ENCODE measurements around the gene SPX. TPM values are rescaled to one million over a fixed set of nuclear protein-coding genes. Genes with fewer than 3 reads are reported as not detected.

SPX gene
- total and polyA plus RNA-seq, 2 of the 8 experiments (the other 6 are each of a cell fraction or from before 2014, with no cell fraction given), result 1.2 to 1.3 TPM

GRCh38 chr12:21523148-21523547 is 2.9 kb upstream of the SPX start:
- no peak overlapping the region for H3K9ac ChIP-seq (replicated peaks in 1 of 4; ENCODE audit: extremely low read depth in 1 of 4, low read depth in 3 of 4, low read length in 3 of 4)
- no peak overlapping the region for H3K4ac ChIP-seq (replicated peaks; ENCODE audit: insufficient read length, low read depth, low read length)
- no peak overlapping the region for H3K18ac ChIP-seq (ENCODE audit: extremely low read depth, low read length)
- no peak overlapping the region for H3K56ac ChIP-seq (replicated peaks; ENCODE audit: insufficient read length, low read depth, low read length)
- H3K79me2 ChIP-seq (ENCODE audit: control insufficient read depth in 1 of 2, insufficient read depth in 2 of 2, low read length in 2 of 2), result no peaks in the 10 kb centered on the region
- H3K4me3 ChIP-seq (ENCODE audit: extremely low read depth in 1 of 4, insufficient read depth in 2 of 4, low read depth in 3 of 4, low read length in 4 of 4), result no peak overlapping the region
- no peaks in the 10 kb centered on the region for H3K9me3 ChIP-seq (ENCODE audit: insufficient read depth in 2 of 2, low read depth in 1 of 2, low read length in 1 of 2)
- no peak overlapping the region for H2BK12ac ChIP-seq (ENCODE audit: low read depth, low read length)
- CTCF ChIA-PET (ENCODE audit: partially characterized antibody), result no interaction called here
- H4K20me1 ChIP-seq (replicated peaks in 1 of 2; ENCODE audit: control insufficient read depth in 1 of 2, insufficient read depth in 2 of 2, low read length in 2 of 2), result no peaks in the 10 kb centered on the region
- H2BK20ac ChIP-seq (ENCODE audit: low read length), result no peak overlapping the region
- no peak overlapping the region for H4K8ac ChIP-seq (ENCODE audit: extremely low read depth, insufficient read depth, low read length)
- POLR2A ChIA-PET (ENCODE audit: partially characterized antibody), result interaction anchor here (1.2 kb wide), 1 partner anchor 21 kb away, joined by 3 read pairs; the partner anchor contains the start of genes GOLT1B and RECQL
- no peak overlapping the region for H2AK5ac ChIP-seq (ENCODE audit: low read depth, low read length)
- H3K36me3 ChIP-seq (ENCODE audit: control insufficient read depth in 2 of 4, insufficient read depth in 4 of 4, low read length in 3 of 4), result no peaks in the 10 kb centered on the region
- no peak overlapping the region for H4K5ac ChIP-seq (ENCODE audit: insufficient read length, low read depth, low read length)
- TF ChIP-seq ATF3 (IDR thresholded peaks at IDR 0.05; ENCODE audit: insufficient read depth, low read depth, low read length), result no peak
- no peak overlapping the region for H2BK120ac ChIP-seq (replicated peaks; ENCODE audit: low read depth, low read length)
- H3K79me1 ChIP-seq (ENCODE audit: low read depth, low read length), result no peaks in the 10 kb centered on the region
- no peak overlapping the region for H4K91ac ChIP-seq (replicated peaks; ENCODE audit: insufficient read length, low read length)
- H3K27me3 ChIP-seq (replicated peaks in 1 of 4; ENCODE audit: control insufficient read depth in 3 of 4, extremely low read depth in 1 of 4, insufficient read depth in 3 of 4, low read length in 3 of 4), result peaks cover 0 to 16% (median 6%) of the 10 kb centered on the region in 4 experiments; a peak in 3 of 7 replicates
- H2BK5ac ChIP-seq (ENCODE audit: low read depth, low read length), result no peak overlapping the region
- H3K4me1 ChIP-seq (replicated peaks in 1 of 4; ENCODE audit: control insufficient read depth in 3 of 4, insufficient read depth in 4 of 4, low read length in 3 of 4), result peaks cover 0 to 4% (median 0%) of the 10 kb centered on the region in 4 experiments; a peak in 1 of 7 replicates
- no peak overlapping the region for H2AFZ ChIP-seq (ENCODE audit: low read length)
- H3K23me2 ChIP-seq (ENCODE audit: low read depth, low read length), result peaks cover 6% of the 10 kb centered on the region; the same call in 1 of the 2 replicates
- H3K14ac ChIP-seq (ENCODE audit: insufficient read length), result no peak overlapping the region
- DNase-seq (ENCODE audit: low read depth in 1 of 2, low spot score in 2 of 2) (no peak), FAIRE-seq (no peak)
- no peak overlapping the region for H3K27ac ChIP-seq (ENCODE audit: low read depth, low read length)
- H3K4me2 ChIP-seq (ENCODE audit: insufficient read depth in 1 of 2, low read depth in 2 of 2, low read length in 2 of 2), result no peak overlapping the region
- no peak overlapping the region for H2BK15ac ChIP-seq (ENCODE audit: low read length)
- H3K23ac ChIP-seq (ENCODE audit: insufficient read length), result no peak overlapping the region

Measured in H1 (cell line).